Right cardiac atrium (tissue), 5 donors: Measurements from ENCODE around the gene ANKRD45. TPM values are rescaled to one million over a fixed set of nuclear protein-coding genes. Genes with fewer than 3 reads are reported as not detected.
"Not testable (repeated sequence)": the region's sequence is repeated elsewhere in the genome, so short reads cannot be mapped to it uniquely, and the experiment has no call there.

Experiments
- ATAC-seq, 2 donors: fragments of 200-7000 bp; cut with Tn5 transposase; one replicate each; pipeline versions ENCODE4 v1.8.0 to v1.9.1; 2020; ENCODE audit warnings: moderate library complexity in 2 of 2, mild to moderate bottlenecking in 1 of 2
- DNase-seq, 3 donors: peaks; one replicate each; pipeline ENCODE4 v3.0.0-alpha.2; 2020
- H3K27ac ChIP-seq: one replicate; pipeline ENCODE4 v1.5.1; 2013; ENCODE audit warnings: mild to moderate bottlenecking, low read length, control low read depth, moderate library complexity
- H3K27me3 ChIP-seq: one replicate; pipeline ENCODE4 v1.6.1; 2013; ENCODE audit not compliant: control insufficient read depth, insufficient read depth
- H3K4me1 ChIP-seq: one replicate; pipeline ENCODE4 v1.6.1; 2013; ENCODE audit warnings: low read length; ENCODE audit not compliant: control insufficient read depth, insufficient read depth
- H3K4me3 ChIP-seq: one replicate; pipeline ENCODE4 v1.5.1; 2013; ENCODE audit warnings: low read length, control low read depth
- H3K9me3 ChIP-seq: one replicate; pipeline ENCODE4 v1.6.1; 2013; ENCODE audit warnings: low read length; ENCODE audit not compliant: control insufficient read depth
- WGBS: extraction: QIAGEN DNeasy Blood & Tissue Kit; methylation state at CpG from one replicate; pipeline ENCODE4 v1.1.7; 2013; 5-methylcytosine and 5-hydroxymethylcytosine counted together
- intact Hi-C, 4 donors: fragments of 100-400 bp; cut with DNase I; formaldehyde crosslinking; loops; one replicate each; pipeline versions ENCODE4 v1.11.0 to v1.14.0; 2022 to 2023
- polyA plus RNA-seq: library from polyadenylated mRNA; stranded (reverse); fragments of 200-250 nt; gene quantifications from one replicate; pipeline ENCODE4 v1.2.3, GENCODE V29; 2013
- total RNA-seq, 4 donors: library from RNA; stranded (reverse); fragmentation: NEBNext Ultra II Directional; extraction: Animal tissue kit (Norgen Biotek cat#: 25700); gene quantifications; one replicate each; pipeline ENCODE4 v1.2.1, GENCODE V29; 2021
- donor health status: healthy with polysubstance abuse.
- donor health status: DM: no; HTN: yes; CAD: no.
- donor health status: DM: no; HTN: no; CAD: no.
- donor health status: DM: no; HTN: yes; CAD: no; lungs with severe emphysema.
- donor health status: DM: yes; HTN: yes; CAD: no.

Gene ANKRD45
- total and polyA plus RNA-seq, 5 donors: 0.27 to 1.4 (median 0.94) TPM

- 75% methylated on average over 3 of the region's 3 CpGs for WGBS
- ATAC-seq: not testable (repeated sequence)
Observed at GRCh38 chr1:173685121-173685520, 15.5 kb upstream of the ANKRD45 start.

GRCh38 chr1:173683838-173684237 lies 14.2 kb upstream of the ANKRD45 start:
- H3K27me3 ChIP-seq, H3K9me3 ChIP-seq, H3K27ac ChIP-seq, ATAC-seq, DNase-seq, intact Hi-C loops, H3K4me1 ChIP-seq, H3K4me3 ChIP-seq: not testable (repeated sequence)
- WGBS: 84% methylated on average over 4 of the region's 4 CpGs

More at GRCh38 chr1:173685121-173685520, 15.5 kb upstream of the ANKRD45 start:
- H3K9me3 ChIP-seq, H3K4me1 ChIP-seq, H3K27ac ChIP-seq, intact Hi-C loops, H3K27me3 ChIP-seq, H3K4me3 ChIP-seq, DNase-seq: not testable (repeated sequence)

GRCh38 chr1:173682184-173682583 lies 12.5 kb upstream of the ANKRD45 start:
- ATAC-seq: no peak
- Histone ChIP-seq H3K27ac (no peak overlapping the region), H3K9me3 (no peaks in the 10 kb centered on the region), H3K27me3 (no peaks in the 10 kb centered on the region), H3K4me1 (no peaks in the 10 kb centered on the region), H3K4me3 (no peak overlapping the region)
- DNase-seq: no peak
- intact Hi-C loops: no loop called here

- H3K4me3 ChIP-seq, ATAC-seq, H3K4me1 ChIP-seq, H3K27ac ChIP-seq, intact Hi-C loops, DNase-seq, H3K9me3 ChIP-seq, H3K27me3 ChIP-seq: not testable (repeated sequence)
- WGBS: 90% methylated on average over 5 of the region's 5 CpGs
Observed at GRCh38 chr1:173680152-173680551, 10.5 kb upstream of the ANKRD45 start.

GRCh38 chr1:173674496-173674895 lies 4.8 kb upstream of the ANKRD45 start:
- H3K4me1 ChIP-seq, H3K9me3 ChIP-seq, H3K4me3 ChIP-seq, intact Hi-C loops, DNase-seq, H3K27ac ChIP-seq, H3K27me3 ChIP-seq, ATAC-seq: not testable (repeated sequence)
- WGBS: 82% methylated on average over 2 of the region's 2 CpGs

GRCh38 chr1:173666646-173667045 lies 3.0 kb downstream of the ANKRD45 start:
- no peak for DNase-seq
- intact Hi-C loops: no loop called here
- Histone ChIP-seq H3K4me3 (no peak overlapping the region), H3K27me3 (no peaks in the 10 kb centered on the region), H3K9me3 (no peaks in the 10 kb centered on the region), H3K27ac (no peak overlapping the region), H3K4me1 (no peaks in the 10 kb centered on the region)
- ATAC-seq: no peak
- WGBS: 94% methylated on average over 3 of the region's 3 CpGs

GRCh38 chr1:173663159-173663558 lies 6.5 kb downstream of the ANKRD45 start:
- Histone ChIP-seq H3K4me3 (no peak overlapping the region), H3K9me3 (no peaks in the 10 kb centered on the region), H3K27ac (no peak overlapping the region), H3K27me3 (no peaks in the 10 kb centered on the region), H3K4me1 (no peaks in the 10 kb centered on the region)
- no peak for DNase-seq
- 80% methylated on average over 3 of the region's 3 CpGs for WGBS
- ATAC-seq: no peak
- intact Hi-C loops: no loop called here

GRCh38 chr1:173661763-173662162 lies 7.9 kb downstream of the ANKRD45 start:
- DNase-seq: no peak
- no peak for ATAC-seq
- Histone ChIP-seq H3K27me3 (no peaks in the 10 kb centered on the region), H3K9me3 (no peaks in the 10 kb centered on the region), H3K27ac (no peak overlapping the region), H3K4me1 (no peaks in the 10 kb centered on the region), H3K4me3 (no peak overlapping the region)
- 46% methylated on average over 1 of the region's 1 CpG for WGBS
- intact Hi-C loops: no loop called here

- Histone ChIP-seq H3K27ac (no peak overlapping the region), H3K9me3 (no peaks in the 10 kb centered on the region), H3K4me3 (no peak overlapping the region), H3K4me1 (no peaks in the 10 kb centered on the region), H3K27me3 (no peaks in the 10 kb centered on the region)
- ATAC-seq: no peak
- WGBS: 96% methylated on average over 1 of the region's 1 CpG
- DNase-seq: no peak
- intact Hi-C loops: no loop called here
Observed at GRCh38 chr1:173661271-173661670, 8.4 kb downstream of the ANKRD45 start.

- intact Hi-C loops: no loop called here
- Histone ChIP-seq H3K4me3 (no peak overlapping the region), H3K9me3 (peaks cover 3% of the 10 kb centered on the region), H3K27ac (no peak overlapping the region), H3K4me1 (no peaks in the 10 kb centered on the region), H3K27me3 (no peaks in the 10 kb centered on the region)
- ATAC-seq (no peak), DNase-seq (no peak)
- WGBS: 90% methylated on average over 2 of the region's 2 CpGs
Observed at GRCh38 chr1:173660306-173660705, 9.3 kb downstream of the ANKRD45 start.

- H3K4me3 ChIP-seq: no peak overlapping the region
- no peak for ATAC-seq
- no peak overlapping the region for H3K27ac ChIP-seq
- H3K27me3 ChIP-seq: no peaks in the 10 kb centered on the region
- no peaks in the 10 kb centered on the region for H3K4me1 ChIP-seq
- intact Hi-C loops: no loop called here
- H3K9me3 ChIP-seq: no peaks in the 10 kb centered on the region
- no peak for DNase-seq
Observed at GRCh38 chr1:173648880-173649605, 20.6 kb downstream of the ANKRD45 start.

- WGBS: 63% methylated on average over 3 of the region's 3 CpGs
- DNase-seq (no peak), ATAC-seq (no peak)
- Histone ChIP-seq H3K4me1 (no peaks in the 10 kb centered on the region), H3K27me3 (no peaks in the 10 kb centered on the region), H3K27ac (no peak overlapping the region), H3K9me3 (no peaks in the 10 kb centered on the region), H3K4me3 (no peak overlapping the region)
- intact Hi-C loops: no loop called here
Observed at GRCh38 chr1:173646656-173647055, 23.0 kb downstream of the ANKRD45 start.
